K562 (cell line): ENCODE results near the gene NDUFS8. TPM values are rescaled to one million over a fixed set of nuclear protein-coding genes. Genes with fewer than 3 reads are reported as not detected.
A peak's percentile ranks its signal among the peaks of the same experiment; 100 is the strongest.

Experiments used
- ATAC-seq: fragments of 200-7000 bp; cut with Tn5 transposase; 3 replicates; pipeline ENCODE4 v1.9.1; 2020; ENCODE audit warnings: moderate library complexity
- BruUV-seq: library from RNA; stranded (reverse); fragments of 400-500 nt; replicated peaks from 2 replicates; lab custom pipeline; 2021; lab: Mats Ljungman, UMichigan
- CTCF ChIA-PET: fragments of 300-600 bp; formaldehyde crosslinking; extraction: SDS; loops from one replicate; lab custom pipeline; 2021; ENCODE audit warnings: low intra/inter-chr PET ratio; lab: Yijun Ruan, JAX
- POLR2A ChIA-PET: fragments of 300-600, 350-650 bp; sonication (Branson Sonifier 250); formaldehyde crosslinking; extraction: SDS; loops from one replicate; lab custom pipeline; 2021; ENCODE audit warnings: antibody characterized with exemption, inconsistent platforms; lab: Yijun Ruan, JAX
- DNase-seq, 4 experiments: peaks; one replicate each; pipeline versions ENCODE4 v3.0.0 to v3.0.0-alpha.2; 2011 to 2018; ENCODE audit warnings: low spot score in 3 of 4, mixed read lengths in 3 of 4; ENCODE audit errors: extremely low read depth in 1 of 4
- FAIRE-seq: peaks from 2 replicates; lab custom pipeline; 2011; peaks lifted over from hg19 to GRCh38; lab: Jason Lieb, UNC
- H2AFZ ChIP-seq: 2 replicates; pipeline ENCODE4 v1.6.0; 2011; ENCODE audit warnings: low read depth, low read length, control low read depth, inconsistent platforms
- H3K27ac ChIP-seq: fragments of 200-600 bp; 3 replicates; pipeline ENCODE4 v1.8.0; 2011; ENCODE audit warnings: low read depth, mild to moderate bottlenecking, control low read depth, inconsistent platforms, low read length, moderate library complexity, mixed read lengths; ENCODE audit errors: extremely low read depth
- H3K27me3 ChIP-seq, 2 experiments: fragments of 300-600 bp in 1 of 2; 2 replicates in 1 of 2; 3 replicates in 1 of 2; pipeline versions ENCODE4 v1.6.0 to v1.8.0; 2011; ENCODE audit warnings: inconsistent platforms in 2 of 2, low read length in 2 of 2, mild to moderate bottlenecking in 1 of 2, mixed read lengths in 1 of 2, moderate library complexity in 1 of 2; ENCODE audit not compliant: control insufficient read depth in 2 of 2, insufficient read depth in 2 of 2
- H3K36me3 ChIP-seq: fragments of 300-600 bp; 3 replicates; pipeline ENCODE4 v1.8.0; 2011; ENCODE audit warnings: mild to moderate bottlenecking, low read length, inconsistent platforms; ENCODE audit not compliant: control insufficient read depth, insufficient read depth
- H3K4me1 ChIP-seq, 2 experiments: fragments of 200-600 bp in 1 of 2; replicated peaks in 1 of 2; 2 replicates in 1 of 2; 3 replicates in 1 of 2; pipeline versions ENCODE4 v1.5.1 to v1.8.0; 2011; ENCODE audit warnings: inconsistent platforms in 2 of 2, low read length in 2 of 2, mild to moderate bottlenecking in 1 of 2, mixed read lengths in 1 of 2, moderate library complexity in 1 of 2; ENCODE audit not compliant: control insufficient read depth in 2 of 2, insufficient read depth in 2 of 2
- H3K4me2 ChIP-seq: 2 replicates; pipeline ENCODE4 v1.6.1; 2011; ENCODE audit warnings: low read length, control low read depth, inconsistent platforms, mixed read lengths; ENCODE audit not compliant: insufficient read depth
- H3K4me3 ChIP-seq: fragments of 200-600 bp; sonication (generic), shearing (Covaris generic); 2 replicates; pipeline ENCODE4 v1.5.1; 2016; ENCODE audit warnings: control low read depth, inconsistent platforms
- H3K79me2 ChIP-seq: fragments of 200-600 bp; 3 replicates; pipeline ENCODE4 v1.8.0; 2011; ENCODE audit warnings: low read length, inconsistent platforms; ENCODE audit not compliant: control insufficient read depth, insufficient read depth
- H3K9ac ChIP-seq, 2 experiments: 2 replicates each; pipeline versions ENCODE4 v1.6.0 to v1.6.1; 2011; ENCODE audit warnings: low read depth in 2 of 2, low read length in 2 of 2, control low read depth in 1 of 2, inconsistent platforms in 1 of 2, mild to moderate bottlenecking in 1 of 2, mixed read lengths in 1 of 2; ENCODE audit not compliant: insufficient read depth in 1 of 2
- H3K9me1 ChIP-seq: one replicate; pipeline ENCODE4 v1.6.0; 2011; ENCODE audit warnings: inconsistent platforms, mild to moderate bottlenecking, low read length, moderate library complexity; ENCODE audit not compliant: control insufficient read depth, insufficient read depth
- H3K9me3 ChIP-seq: replicated peaks from 2 replicates; pipeline ENCODE4 v1.5.1; 2011; ENCODE audit warnings: low read depth, low read length, inconsistent platforms; ENCODE audit not compliant: control insufficient read depth, insufficient read depth
- H4K20me1 ChIP-seq: replicated peaks from 2 replicates; pipeline ENCODE4 v1.6.1; 2011; ENCODE audit warnings: low read length, inconsistent platforms, mixed read lengths; ENCODE audit not compliant: control insufficient read depth, insufficient read depth
- BCOR ChIP-seq: fragments of 450-650 bp; IDR thresholded peaks from 2 replicates; pipeline ENCODE4 v1.6.1; 2016
- NFIC ChIP-seq: fragments of 450-650 bp; IDR thresholded peaks from 2 replicates; pipeline ENCODE4 v1.6.1; 2017; ENCODE audit warnings: mild to moderate bottlenecking, inconsistent platforms
- NR2C1 ChIP-seq, 2 experiments: fragments of 450-650 bp; IDR thresholded peaks; 2 replicates each; pipeline ENCODE4 v1.6.1; 2017; ENCODE audit warnings: mild to moderate bottlenecking in 2 of 2, antibody characterized with exemption in 1 of 2, inconsistent platforms in 1 of 2, missing compliant biosample characterization in 1 of 2, missing genetic modification characterization in 1 of 2
- PTBP1 ChIP-seq: fragments of 200-400 bp; formaldehyde crosslinking; IDR thresholded peaks from 2 replicates; pipeline ENCODE4 v1.6.1; 2017; ENCODE audit warnings: low read depth, low read length
- ZFP36 ChIP-seq: fragments of 150-350 bp; IDR thresholded peaks from 2 replicates; pipeline ENCODE4 v1.6.1; 2018; ENCODE audit warnings: low read length, low read depth; ENCODE audit not compliant: partially characterized antibody
- ZNF436 ChIP-seq: fragments of 250-450, 450-650 bp; sonication (Bioruptor Pico); formaldehyde crosslinking; IDR thresholded peaks from 2 replicates; pipeline ENCODE4 v1.7.0; 2020; ENCODE audit warnings: mild to moderate bottlenecking
- ZNF780A ChIP-seq: fragments of 250-450 bp; sonication (Bioruptor Pico); IDR thresholded peaks from 2 replicates; pipeline ENCODE4 v1.5.0; 2021; ENCODE audit warnings: mild to moderate bottlenecking
- WGBS: fragments of 100-300 bp; shearing (Covaris generic); methylation state at CpG from one replicate; pipeline ENCODE4 v1.1.6; 2016; ENCODE audit warnings: low coverage, mixed read lengths; ENCODE audit not compliant: insufficient coverage; ENCODE audit errors: missing lambda C conversion rate; 5-methylcytosine and 5-hydroxymethylcytosine counted together
- in situ Hi-C: fragments of 300-500 bp; cut with MboI; formaldehyde crosslinking; loops from 4 replicates; pipeline ENCODE4 v1.15.0; 2018; ENCODE audit warnings: inconsistent platforms, mixed read lengths
- intact Hi-C: fragments of 100-400 bp; cut with micrococcal nuclease; formaldehyde crosslinking; loops from 2 replicates; pipeline ENCODE4 v1.14.2; 2022
- polyA plus RNA-seq, 8 experiments: library from polyadenylated mRNA; depleted of rRNA in 4 of 8; stranded (reverse) in 5 of 8; unstranded in 3 of 8; fragments of >200 nt; fragmentation: Nextera tagmentation in 2 of 8; fragmentation: Illumina TruSeq in 1 of 8; extraction: Ambion mirVana in 2 of 8; extraction: Trizol in 1 of 8; gene quantifications; 2 replicates each; pipeline versions ENCODE4 v1.2.1 to v1.2.3, GENCODE V29; 2011 to 2014; ENCODE audit warnings: inconsistent platforms in 1 of 8, missing spikeins in 1 of 8
- total RNA-seq, 7 experiments: library from RNA; depleted of rRNA in 6 of 7; stranded (reverse); fragments of >200 nt in 6 of 7; fragmentation: Illumina TruSeq in 2 of 7; extraction: Trizol in 2 of 7; gene quantifications; 2 replicates each; pipeline versions ENCODE4 v1.2.1 to v1.2.3, GENCODE V29; 2011 to 2021; ENCODE audit warnings: low replicate concordance in 1 of 7
- TF ChIP-seq, protein P1 (sequence below): IDR thresholded peaks from 3 replicates; pipeline ENCODE4 v1.6.1; 2011; ENCODE audit warnings: borderline replicate concordance, mild to moderate bottlenecking, moderate library complexity; ENCODE audit not compliant: insufficient read length; ENCODE audit errors: extremely low read depth

Gene NDUFS8
- total and polyA plus RNA-seq, 9 of the 15 experiments (the other 6 are each of a cell fraction or from before 2014, with no cell fraction given): 36.5 to 351 (median 101) TPM

DNA sequence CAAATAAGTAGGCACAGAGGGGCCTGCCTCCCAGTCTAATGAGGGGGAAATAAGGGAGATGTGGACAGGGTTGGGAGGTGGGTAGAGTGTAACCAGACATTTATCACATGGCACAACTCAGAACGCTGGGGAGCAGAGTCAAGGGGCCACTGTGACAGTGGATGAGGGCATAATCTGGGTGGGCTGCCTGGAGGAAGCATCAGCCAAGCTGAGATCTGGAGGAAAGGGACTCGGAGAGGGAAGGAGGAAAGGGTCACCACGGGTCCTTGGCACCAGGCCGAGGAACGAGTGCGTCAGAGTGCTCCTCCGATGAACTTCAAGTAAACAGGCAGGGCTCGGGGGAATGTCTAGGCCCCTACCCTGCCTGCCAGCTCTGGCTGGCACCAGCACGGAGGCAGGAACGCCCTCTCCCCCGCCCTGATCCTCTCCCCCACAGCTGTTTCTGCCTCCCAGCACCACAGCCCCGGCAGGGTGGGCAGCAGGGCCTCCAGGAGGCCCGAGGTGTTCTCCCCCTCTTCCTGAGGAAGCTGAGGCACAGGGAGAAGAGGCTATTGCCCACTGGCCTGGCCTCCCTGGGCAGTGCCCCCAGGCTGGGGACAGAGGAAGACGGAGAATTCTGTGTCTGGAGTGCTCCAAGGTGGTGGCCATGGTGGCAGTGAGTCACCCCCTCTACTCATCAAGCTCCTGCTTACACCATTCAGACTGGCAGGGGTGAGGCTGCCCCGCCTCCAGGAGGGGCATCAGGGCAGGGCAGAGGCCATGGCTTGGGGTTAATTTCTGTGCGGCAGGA is 16.1 kb upstream of the NDUFS8 start:
- Histone ChIP-seq H3K9ac (peak overlapping the region in 1 of 2 experiments; percentile 36; a peak in 2 of 4 replicates), H3K9me3 (no peaks in the 10 kb centered on the region), H3K4me2 (no peak overlapping the region), H3K36me3 (no peaks in the 10 kb centered on the region), H3K79me2 (no peaks in the 10 kb centered on the region), H3K27ac (no peak overlapping the region), H4K20me1 (peaks cover 3% of the 10 kb centered on the region; the same call in 1 of the 2 replicates), H3K4me3 (no peak overlapping the region), H3K4me1 (peaks cover 16 to 65% of the 10 kb centered on the region in 2 experiments), H3K27me3 (no peaks in the 10 kb centered on the region), H2AFZ (no peak overlapping the region), H3K9me1 (no peaks in the 10 kb centered on the region)
- no TSS peak for BruUV-seq
- FAIRE-seq: no peak
- POLR2A ChIA-PET: interaction anchor here (0.6 kb wide), 2 partner anchors 16 to 941 kb away, joined by 3 read pairs; partner anchors contain the start of gene NDUFS8
- intact Hi-C loops (no loop called here), in situ Hi-C loops (no loop called here)
- CTCF ChIA-PET: no interaction called here
- DNase-seq: no peak
- TF ChIP-seq, protein P1, sequence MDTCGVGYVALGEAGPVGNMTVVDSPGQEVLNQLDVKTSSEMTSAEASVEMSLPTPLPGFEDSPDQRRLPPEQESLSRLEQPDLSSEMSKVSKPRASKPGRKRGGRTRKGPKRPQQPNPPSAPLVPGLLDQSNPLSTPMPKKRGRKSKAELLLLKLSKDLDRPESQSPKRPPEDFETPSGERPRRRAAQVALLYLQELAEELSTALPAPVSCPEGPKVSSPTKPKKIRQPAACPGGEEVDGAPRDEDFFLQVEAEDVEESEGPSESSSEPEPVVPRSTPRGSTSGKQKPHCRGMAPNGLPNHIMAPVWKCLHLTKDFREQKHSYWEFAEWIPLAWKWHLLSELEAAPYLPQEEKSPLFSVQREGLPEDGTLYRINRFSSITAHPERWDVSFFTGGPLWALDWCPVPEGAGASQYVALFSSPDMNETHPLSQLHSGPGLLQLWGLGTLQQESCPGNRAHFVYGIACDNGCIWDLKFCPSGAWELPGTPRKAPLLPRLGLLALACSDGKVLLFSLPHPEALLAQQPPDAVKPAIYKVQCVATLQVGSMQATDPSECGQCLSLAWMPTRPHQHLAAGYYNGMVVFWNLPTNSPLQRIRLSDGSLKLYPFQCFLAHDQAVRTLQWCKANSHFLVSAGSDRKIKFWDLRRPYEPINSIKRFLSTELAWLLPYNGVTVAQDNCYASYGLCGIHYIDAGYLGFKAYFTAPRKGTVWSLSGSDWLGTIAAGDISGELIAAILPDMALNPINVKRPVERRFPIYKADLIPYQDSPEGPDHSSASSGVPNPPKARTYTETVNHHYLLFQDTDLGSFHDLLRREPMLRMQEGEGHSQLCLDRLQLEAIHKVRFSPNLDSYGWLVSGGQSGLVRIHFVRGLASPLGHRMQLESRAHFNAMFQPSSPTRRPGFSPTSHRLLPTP: peak; percentile 29
- 0 out of 2 replicates have a peak, but pooled peaks have one; percentile 36 for TF ChIP-seq PTBP1
- 0 out of 2 replicates have a peak, but pooled peaks have one; percentile 17 for TF ChIP-seq NFIC
- TF ChIP-seq ZFP36: peak; percentile 99
- peak; percentile 72 for TF ChIP-seq BCOR
- TF ChIP-seq ZNF780A: no peak
- TF ChIP-seq NR2C1 (IDR thresholded peaks at IDR 0.05): no peak
- TF ChIP-seq NR2C1 (tag; IDR thresholded peaks at IDR 0.05): no peak
- peak; percentile 69; the same call in 1 of the 2 replicates for TF ChIP-seq ZNF436 (CRISPR knock-in tag)
- no peak for ATAC-seq
- 8% methylated on average over 14 of the region's 16 CpGs for WGBS
